Lower leg skin (tissue), 3 donors: ENCODE results near the gene IQCK.

Experiments used
- POLR2A ChIP-seq, 2 donors: fragments of 450-650 bp; IDR thresholded peaks; one replicate each; pipeline ENCODE4 v1.6.1; 2016 to 2017; ENCODE audit warnings: antibody characterized with exemption in 2 of 2, mild to moderate bottlenecking in 1 of 2, moderate library complexity in 1 of 2
- TF ChIP-seq, protein P1 (sequence below), 3 donors: fragments of 450-650 bp; IDR thresholded peaks; one replicate each; pipeline ENCODE4 v1.5.1; 2016; ENCODE audit warnings: antibody characterized with exemption in 3 of 3, mild to moderate bottlenecking in 3 of 3, moderate library complexity in 2 of 3

GRCh38 chr16:19704321-19705145 is 13.5 kb upstream of the IQCK start:
- TF ChIP-seq, protein P1, sequence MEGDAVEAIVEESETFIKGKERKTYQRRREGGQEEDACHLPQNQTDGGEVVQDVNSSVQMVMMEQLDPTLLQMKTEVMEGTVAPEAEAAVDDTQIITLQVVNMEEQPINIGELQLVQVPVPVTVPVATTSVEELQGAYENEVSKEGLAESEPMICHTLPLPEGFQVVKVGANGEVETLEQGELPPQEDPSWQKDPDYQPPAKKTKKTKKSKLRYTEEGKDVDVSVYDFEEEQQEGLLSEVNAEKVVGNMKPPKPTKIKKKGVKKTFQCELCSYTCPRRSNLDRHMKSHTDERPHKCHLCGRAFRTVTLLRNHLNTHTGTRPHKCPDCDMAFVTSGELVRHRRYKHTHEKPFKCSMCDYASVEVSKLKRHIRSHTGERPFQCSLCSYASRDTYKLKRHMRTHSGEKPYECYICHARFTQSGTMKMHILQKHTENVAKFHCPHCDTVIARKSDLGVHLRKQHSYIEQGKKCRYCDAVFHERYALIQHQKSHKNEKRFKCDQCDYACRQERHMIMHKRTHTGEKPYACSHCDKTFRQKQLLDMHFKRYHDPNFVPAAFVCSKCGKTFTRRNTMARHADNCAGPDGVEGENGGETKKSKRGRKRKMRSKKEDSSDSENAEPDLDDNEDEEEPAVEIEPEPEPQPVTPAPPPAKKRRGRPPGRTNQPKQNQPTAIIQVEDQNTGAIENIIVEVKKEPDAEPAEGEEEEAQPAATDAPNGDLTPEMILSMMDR (IDR thresholded peaks at IDR 0.05), result no peak
- no peak for TF ChIP-seq POLR2A (IDR thresholded peaks at IDR 0.05)
